Panc1 (cell line): ENCODE measurements around the gene PYHIN1.

Experiments
- CTCF ChIP-seq: fragments of 450-650 bp; IDR thresholded peaks from 2 replicates; pipeline ENCODE4 v1.5.1; 2017; ENCODE audit warnings: mild to moderate bottlenecking
- POLR2AphosphoS5 ChIP-seq: IDR thresholded peaks from 2 replicates; pipeline ENCODE4 v1.6.1; 2012; ENCODE audit warnings: mild to moderate bottlenecking, low read depth, low read length, moderate library complexity
- SIN3A ChIP-seq: IDR thresholded peaks from 2 replicates; pipeline ENCODE4 v1.6.1; 2012; ENCODE audit warnings: low read depth, mild to moderate bottlenecking, low read length, moderate library complexity, borderline replicate concordance; ENCODE audit not compliant: insufficient read depth
- TF ChIP-seq, protein P1 (sequence below), 2 experiments: IDR thresholded peaks; 2 replicates each; pipeline ENCODE4 v1.6.1; 2011 to 2012; ENCODE audit warnings: low read depth in 2 of 2, control low read depth in 1 of 2, low read length in 1 of 2, mild to moderate bottlenecking in 1 of 2, moderate library complexity in 1 of 2; ENCODE audit not compliant: insufficient read depth in 1 of 2

DNA sequence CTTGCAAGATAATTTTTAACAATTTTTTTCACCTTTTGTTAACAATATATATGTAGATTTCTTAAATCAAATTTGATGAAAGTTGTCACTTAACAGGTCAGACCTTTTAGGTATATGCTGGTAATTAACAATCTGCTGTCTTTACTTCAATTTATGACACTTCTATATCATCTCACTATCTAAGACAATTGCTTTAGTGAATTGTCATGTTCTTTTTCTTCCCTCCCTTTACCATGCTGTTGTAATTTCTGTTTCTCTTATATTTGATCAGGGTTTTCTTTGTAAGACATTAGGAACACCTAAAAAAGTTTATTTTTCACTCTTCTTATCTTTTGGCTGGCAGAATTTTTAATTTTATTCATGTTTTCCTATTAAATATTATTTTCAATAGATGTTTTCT is 80.4 kb downstream of the PYHIN1 start:
- TF ChIP-seq SIN3A, result no peak
- no peak for TF ChIP-seq POLR2AphosphoS5
- no peak for TF ChIP-seq CTCF
- TF ChIP-seq, protein P1, sequence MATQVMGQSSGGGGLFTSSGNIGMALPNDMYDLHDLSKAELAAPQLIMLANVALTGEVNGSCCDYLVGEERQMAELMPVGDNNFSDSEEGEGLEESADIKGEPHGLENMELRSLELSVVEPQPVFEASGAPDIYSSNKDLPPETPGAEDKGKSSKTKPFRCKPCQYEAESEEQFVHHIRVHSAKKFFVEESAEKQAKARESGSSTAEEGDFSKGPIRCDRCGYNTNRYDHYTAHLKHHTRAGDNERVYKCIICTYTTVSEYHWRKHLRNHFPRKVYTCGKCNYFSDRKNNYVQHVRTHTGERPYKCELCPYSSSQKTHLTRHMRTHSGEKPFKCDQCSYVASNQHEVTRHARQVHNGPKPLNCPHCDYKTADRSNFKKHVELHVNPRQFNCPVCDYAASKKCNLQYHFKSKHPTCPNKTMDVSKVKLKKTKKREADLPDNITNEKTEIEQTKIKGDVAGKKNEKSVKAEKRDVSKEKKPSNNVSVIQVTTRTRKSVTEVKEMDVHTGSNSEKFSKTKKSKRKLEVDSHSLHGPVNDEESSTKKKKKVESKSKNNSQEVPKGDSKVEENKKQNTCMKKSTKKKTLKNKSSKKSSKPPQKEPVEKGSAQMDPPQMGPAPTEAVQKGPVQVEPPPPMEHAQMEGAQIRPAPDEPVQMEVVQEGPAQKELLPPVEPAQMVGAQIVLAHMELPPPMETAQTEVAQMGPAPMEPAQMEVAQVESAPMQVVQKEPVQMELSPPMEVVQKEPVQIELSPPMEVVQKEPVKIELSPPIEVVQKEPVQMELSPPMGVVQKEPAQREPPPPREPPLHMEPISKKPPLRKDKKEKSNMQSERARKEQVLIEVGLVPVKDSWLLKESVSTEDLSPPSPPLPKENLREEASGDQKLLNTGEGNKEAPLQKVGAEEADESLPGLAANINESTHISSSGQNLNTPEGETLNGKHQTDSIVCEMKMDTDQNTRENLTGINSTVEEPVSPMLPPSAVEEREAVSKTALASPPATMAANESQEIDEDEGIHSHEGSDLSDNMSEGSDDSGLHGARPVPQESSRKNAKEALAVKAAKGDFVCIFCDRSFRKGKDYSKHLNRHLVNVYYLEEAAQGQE (IDR thresholded peaks at IDR 0.05; ENCODE audit: insufficient read depth in 1 of 2, low read depth in 2 of 2, low read length in 1 of 2), result no peak
